ENCODE data around the gene FGF19.

DNA sequence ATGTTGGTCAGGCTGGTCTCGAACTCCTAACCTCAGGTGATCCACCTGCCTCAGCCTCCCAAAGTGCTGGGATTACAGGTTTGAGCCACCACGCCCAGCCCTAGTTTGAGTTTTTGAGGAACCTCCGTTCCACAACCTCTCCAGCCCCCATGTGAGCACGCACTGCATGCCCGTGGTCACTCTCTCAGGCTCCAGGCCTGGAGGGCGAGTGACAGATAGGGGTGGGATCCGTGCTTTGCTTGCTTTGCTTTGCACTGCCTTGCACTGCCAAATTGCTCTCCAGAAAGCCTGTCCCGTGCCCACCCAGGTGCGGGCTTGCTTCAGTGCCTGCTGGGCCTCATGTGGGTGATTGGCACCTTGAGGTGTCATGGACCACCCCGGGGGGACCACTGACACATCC lies 41.4 kb upstream of the FGF19 start:
- no peak for TF ChIP-seq ZFP30 (CRISPR knock-in tag; IDR thresholded peaks at IDR 0.05; ENCODE audit: borderline replicate concordance)
- TF ChIP-seq, protein P1, sequence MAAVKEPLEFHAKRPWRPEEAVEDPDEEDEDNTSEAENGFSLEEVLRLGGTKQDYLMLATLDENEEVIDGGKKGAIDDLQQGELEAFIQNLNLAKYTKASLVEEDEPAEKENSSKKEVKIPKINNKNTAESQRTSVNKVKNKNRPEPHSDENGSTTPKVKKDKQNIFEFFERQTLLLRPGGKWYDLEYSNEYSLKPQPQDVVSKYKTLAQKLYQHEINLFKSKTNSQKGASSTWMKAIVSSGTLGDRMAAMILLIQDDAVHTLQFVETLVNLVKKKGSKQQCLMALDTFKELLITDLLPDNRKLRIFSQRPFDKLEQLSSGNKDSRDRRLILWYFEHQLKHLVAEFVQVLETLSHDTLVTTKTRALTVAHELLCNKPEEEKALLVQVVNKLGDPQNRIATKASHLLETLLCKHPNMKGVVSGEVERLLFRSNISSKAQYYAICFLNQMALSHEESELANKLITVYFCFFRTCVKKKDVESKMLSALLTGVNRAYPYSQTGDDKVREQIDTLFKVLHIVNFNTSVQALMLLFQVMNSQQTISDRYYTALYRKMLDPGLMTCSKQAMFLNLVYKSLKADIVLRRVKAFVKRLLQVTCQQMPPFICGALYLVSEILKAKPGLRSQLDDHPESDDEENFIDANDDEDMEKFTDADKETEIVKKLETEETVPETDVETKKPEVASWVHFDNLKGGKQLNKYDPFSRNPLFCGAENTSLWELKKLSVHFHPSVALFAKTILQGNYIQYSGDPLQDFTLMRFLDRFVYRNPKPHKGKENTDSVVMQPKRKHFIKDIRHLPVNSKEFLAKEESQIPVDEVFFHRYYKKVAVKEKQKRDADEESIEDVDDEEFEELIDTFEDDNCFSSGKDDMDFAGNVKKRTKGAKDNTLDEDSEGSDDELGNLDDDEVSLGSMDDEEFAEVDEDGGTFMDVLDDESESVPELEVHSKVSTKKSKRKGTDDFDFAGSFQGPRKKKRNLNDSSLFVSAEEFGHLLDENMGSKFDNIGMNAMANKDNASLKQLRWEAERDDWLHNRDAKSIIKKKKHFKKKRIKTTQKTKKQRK (IDR thresholded peaks at IDR 0.05; ENCODE audit: borderline replicate concordance, low read depth, low read length): no peak
- TF ChIP-seq YY1 (IDR thresholded peaks at IDR 0.05; ENCODE audit: borderline replicate concordance in 1 of 3, control insufficient read depth in 1 of 3, extremely low read depth in 1 of 3, insufficient read depth in 3 of 3, insufficient read length in 1 of 3, insufficient replicate concordance in 2 of 3, low read depth in 1 of 3, low read length in 2 of 3): no peak
- TF ChIP-seq ZNF324 (CRISPR knock-in tag; IDR thresholded peaks at IDR 0.05): no peak
